GM12891 (cell line): ENCODE results near the gene SLC22A4.

ENCODE experiments used
- PAX5 ChIP-seq: IDR thresholded peaks from 2 replicates; pipeline ENCODE4 v1.6.1; 2011; ENCODE audit warnings: low read length, moderate library complexity, mild to moderate bottlenecking; ENCODE audit not compliant: insufficient read depth, severe bottlenecking
- POLR2A ChIP-seq: IDR thresholded peaks from 2 replicates; pipeline ENCODE4 v1.6.1; 2011; ENCODE audit warnings: low read depth, low read length, control low read depth
- POLR2AphosphoS5 ChIP-seq: IDR thresholded peaks from 2 replicates; pipeline ENCODE4 v1.6.1; 2011; ENCODE audit warnings: low read depth, low read length, control low read depth
- TAF1 ChIP-seq: IDR thresholded peaks from 2 replicates; pipeline ENCODE4 v1.6.1; 2011; ENCODE audit warnings: low read depth, low read length, control low read depth

- TF ChIP-seq TAF1 (no peak), POLR2AphosphoS5 (no peak), POLR2A (no peak), PAX5 (no peak)
These were observed at the start of gene SLC22A4 for GRCh38 chr5:132293992-132294727.
